GM21526 (cell line): ENCODE data around the gene IL1RAPL2.

Source experiments
- ATAC-seq: cut with Tn5 transposase; IDR thresholded peaks from one replicate; pipeline ENCODE4 v1.9.1; 2021; ENCODE audit warnings: moderate library complexity; ENCODE audit not compliant: unreplicated experiment, low FRiP score

IL1RAPL2 gene

GRCh38 chrX:105533951-105534350 lies 968.0 kb downstream of the IL1RAPL2 start:
- no peak for ATAC-seq

GRCh38 chrX:105543283-105543682 lies 977.3 kb downstream of the IL1RAPL2 start:
- ATAC-seq = no peak

- no peak for ATAC-seq
Observed at GRCh38 chrX:105550043-105550663, 984.2 kb downstream of the IL1RAPL2 start.

DNA sequence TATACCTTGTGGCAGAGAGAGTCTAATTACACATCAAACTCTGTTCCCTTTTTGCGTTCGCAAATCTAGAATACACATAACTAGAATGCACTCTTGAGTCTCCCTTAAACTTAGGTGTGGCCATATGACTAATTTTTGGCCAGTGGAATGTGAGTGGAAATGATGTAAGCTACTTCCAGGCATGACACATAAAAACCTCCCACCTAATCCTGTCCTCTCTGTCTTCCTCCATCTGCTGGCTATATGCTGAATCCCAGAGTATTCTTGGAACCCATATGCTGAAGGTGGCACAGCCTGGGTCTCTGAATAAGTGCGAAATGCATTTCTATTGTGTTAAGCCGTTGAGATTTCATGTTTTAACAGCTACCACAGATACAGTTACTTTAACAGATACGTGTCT lies 986.4 kb downstream of the IL1RAPL2 start:
- ATAC-seq = no peak

DNA sequence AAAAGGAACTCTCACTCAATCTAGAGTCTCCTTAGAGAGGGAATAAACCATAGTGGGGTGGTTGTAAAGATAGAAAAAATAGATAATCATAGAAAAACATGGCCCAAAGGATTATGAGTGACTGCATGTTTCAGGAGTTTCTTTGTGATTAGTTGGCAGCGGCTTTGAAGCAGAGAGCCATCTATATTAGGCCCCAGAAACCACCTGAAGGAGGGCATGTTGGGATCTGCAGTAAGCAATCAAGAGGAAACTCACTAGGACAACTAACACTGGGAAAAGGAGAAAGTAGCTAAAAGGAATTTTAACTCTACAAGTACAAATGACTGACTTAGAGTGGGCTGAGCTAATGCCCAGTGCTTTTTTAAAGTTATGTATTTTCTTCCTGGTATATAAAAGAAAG lies 987.1 kb downstream of the IL1RAPL2 start:
- ATAC-seq = no peak

DNA sequence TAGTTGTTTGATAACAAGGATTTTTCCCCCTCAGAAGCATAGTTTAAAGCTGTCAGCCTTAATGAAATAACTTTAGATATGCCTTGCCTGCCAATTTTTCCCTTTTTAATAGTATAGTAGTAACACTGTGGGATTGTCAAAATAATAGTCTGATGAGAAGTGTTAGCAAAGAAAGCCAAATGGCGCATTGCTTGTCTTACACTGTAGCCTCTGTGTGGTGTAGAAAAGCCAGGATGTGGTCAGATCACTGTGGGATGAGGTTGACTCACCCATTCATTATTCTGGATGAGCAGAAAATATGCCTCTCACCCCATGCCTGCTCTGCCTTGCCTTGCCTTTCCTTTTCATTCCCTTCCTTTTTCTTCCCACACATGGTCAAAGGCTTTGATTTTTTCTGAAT lies 998.5 kb downstream of the IL1RAPL2 start:
- no peak for ATAC-seq

GRCh38 chrX:105565856-105566255 lies 999.9 kb downstream of the IL1RAPL2 start:
- no peak for ATAC-seq

- ATAC-seq = no peak
Observed at GRCh38 chrX:105567082-105567481, 1001.1 kb downstream of the IL1RAPL2 start.

GRCh38 chrX:105608745-105609144 lies 1042.7 kb downstream of the IL1RAPL2 start:
- ATAC-seq = no peak

DNA sequence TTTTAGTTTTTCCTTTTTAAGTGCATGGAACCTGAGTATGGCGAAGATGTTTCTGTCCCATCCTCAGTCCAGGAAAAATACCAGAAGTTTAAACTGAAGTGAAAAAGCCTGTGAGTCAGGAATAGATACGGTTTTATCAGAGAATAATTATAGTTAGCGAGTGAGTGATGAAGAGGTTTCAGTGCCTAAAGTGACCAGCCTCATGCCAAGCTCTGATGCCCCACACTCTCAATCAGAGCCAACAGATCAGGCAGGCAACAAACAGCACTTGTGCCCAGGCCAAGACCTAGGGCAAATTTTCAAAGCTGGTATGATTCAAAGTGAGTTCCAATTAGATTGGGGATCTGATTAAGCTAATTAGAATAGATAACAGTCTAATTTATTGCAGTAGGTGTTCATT lies 1043.5 kb downstream of the IL1RAPL2 start:
- no peak for ATAC-seq

DNA sequence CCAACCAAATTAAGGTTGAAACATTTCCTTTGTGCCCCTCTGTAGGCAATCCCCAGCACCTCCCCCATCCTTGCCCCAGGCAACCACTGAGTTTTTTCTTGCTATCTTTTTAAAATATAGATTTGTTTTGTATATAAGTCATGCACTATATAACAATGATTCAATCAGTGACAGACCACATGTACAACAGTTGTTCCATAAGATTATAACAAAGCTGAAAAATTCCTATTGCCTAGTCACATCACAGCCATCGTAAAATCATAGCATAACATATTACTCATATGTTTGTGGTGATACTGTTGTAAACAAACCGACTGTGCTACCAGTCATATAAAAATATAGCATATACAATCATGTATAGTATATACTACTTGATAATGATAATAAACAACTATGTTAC lies 1044.4 kb downstream of the IL1RAPL2 start:
- no peak for ATAC-seq

DNA sequence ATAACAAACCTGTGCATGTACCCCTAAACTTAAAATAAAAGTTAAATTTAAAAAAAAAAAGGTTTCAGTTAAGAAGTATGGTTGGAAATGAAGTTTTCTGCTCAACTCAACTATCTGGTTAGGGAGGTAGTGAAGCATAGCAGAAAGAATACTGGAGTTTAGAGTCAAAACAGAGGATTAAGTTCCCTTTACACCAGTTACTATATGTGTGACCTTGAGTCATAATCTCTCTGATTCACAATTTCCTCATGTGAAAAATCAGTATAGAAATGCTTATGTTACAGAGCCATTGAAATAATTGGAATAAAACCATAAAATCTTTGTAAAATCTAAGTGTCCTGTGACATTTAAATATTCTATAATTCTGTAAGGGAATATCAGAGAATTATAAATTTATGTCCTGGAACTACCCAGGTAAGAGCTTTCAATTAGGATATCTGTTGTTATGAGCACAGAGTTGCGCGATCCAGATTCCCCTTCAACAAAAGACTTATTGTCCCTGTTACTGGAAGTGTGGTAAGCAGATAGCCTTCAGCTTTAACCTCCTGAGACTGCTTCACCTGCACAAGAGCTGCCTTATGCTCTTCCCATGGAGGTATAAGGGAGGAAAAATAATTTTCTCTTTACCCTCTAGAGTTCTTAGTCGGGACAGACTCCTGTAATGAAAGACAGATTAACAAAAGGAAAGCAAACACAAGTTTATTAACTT lies 1052.5 kb downstream of the IL1RAPL2 start:
- ATAC-seq = no peak

DNA sequence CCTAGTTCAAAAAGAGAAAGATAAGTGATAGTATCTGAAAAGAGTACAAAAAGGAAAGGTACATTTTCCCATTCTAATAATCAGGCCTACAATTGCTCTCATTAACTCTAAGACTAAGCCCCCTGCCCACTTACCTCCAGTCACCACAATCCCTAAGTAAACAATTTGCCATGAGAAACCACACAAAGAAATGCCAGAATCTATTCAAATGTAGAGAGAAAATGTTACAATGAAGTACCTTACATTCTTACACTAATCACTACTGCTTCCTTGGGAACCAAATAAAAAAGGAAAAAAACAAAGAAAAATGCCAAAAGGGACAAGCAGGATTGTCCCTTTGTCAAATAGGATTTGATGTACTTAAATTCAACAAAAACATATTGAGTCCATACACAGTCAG lies 1068.2 kb downstream of the IL1RAPL2 start:
- no peak for ATAC-seq

DNA sequence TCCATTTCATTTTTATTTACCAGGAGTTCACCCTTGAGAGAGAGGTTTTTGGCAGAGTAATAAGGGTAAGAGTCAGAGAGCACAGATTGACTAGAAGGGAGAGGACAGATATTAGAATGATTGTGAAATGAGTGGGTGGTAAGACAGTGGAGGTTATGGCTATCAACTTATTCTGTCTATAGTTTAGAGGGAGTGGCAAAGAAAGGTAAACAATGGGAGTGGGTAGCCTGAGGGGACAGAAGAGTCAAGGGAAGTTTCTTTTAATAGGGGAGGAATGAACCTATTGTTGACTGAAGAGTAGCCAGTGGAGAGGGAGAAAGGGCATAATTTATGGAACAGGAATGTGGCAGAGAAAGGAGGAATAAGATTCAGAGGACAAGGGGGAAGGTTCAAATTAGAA lies 1069.8 kb downstream of the IL1RAPL2 start:
- ATAC-seq = no peak

DNA sequence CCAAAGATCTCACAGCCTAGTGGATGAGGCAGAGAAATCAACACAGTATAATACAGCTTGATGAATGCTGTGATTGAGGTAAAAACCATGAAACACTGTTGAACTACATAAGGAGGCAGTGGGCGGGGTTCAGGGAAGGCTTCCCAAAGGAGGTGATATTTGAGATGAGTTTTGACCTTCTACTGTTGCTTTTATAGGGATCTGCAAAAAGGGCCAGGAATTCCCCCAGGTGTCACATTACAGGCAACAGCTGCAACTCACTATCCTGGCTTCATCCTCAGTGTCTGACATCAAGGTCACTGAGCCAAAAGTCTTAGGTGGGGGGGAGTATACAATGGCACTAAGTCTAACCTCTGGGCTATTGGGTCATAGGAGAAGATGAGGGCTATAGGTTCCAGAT lies 1070.7 kb downstream of the IL1RAPL2 start:
- no peak for ATAC-seq

DNA sequence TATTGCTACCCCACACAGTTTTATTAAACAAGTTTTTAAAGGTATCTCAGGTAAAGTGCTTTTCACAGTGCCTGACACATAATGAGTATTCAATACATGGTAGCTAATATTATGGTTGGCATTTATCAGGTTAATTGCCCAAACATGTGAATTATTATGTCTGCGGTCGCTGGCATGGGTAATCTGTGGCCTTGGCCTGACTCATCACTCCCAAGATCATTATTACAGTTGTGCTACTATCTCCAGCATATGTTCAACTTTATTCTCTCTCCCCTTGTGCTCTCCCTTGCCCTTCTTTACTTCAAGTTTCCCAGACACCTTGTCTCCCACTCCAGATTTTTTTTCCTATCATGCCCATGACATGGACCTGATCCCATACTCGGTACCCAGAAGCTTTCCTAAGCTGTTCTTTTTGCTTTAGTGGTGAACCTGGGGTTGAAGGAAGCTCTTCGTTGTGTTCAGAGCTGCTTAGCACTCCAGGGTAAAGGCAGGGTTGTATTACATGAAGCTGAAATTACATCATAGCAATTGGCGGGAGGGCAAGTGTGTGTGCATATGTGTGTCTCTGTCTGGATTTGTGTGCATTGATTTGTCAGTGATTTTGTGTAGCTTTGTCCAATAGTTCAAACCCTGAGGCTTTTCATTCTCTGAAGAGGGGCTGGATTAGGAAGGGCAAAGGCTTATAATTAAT lies 1079.8 kb downstream of the IL1RAPL2 start:
- no peak for ATAC-seq

GRCh38 chrX:105646592-105647372 lies 1080.8 kb downstream of the IL1RAPL2 start:
- no peak for ATAC-seq

GRCh38 chrX:105647749-105648148 lies 1081.8 kb downstream of the IL1RAPL2 start:
- no peak for ATAC-seq

DNA sequence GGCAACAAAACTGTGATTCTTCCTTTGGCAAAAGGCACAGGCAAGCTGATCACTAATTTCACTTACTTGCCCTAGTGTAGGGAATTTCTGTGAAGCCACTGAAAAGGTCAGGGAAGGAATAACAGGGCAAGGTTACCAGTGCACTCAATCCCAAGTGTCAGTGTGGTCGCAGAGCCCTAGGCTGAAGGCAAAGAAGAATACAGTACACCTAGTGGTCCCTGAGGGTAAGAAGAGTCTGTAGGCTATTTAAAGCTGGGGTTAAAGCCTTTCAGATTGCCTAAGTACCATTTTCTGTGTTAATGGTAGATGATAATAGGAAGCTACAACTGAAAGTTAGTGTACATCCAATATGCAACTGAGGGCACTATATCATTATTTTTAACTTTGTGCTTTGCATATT lies 1082.7 kb downstream of the IL1RAPL2 start:
- no peak for ATAC-seq

DNA sequence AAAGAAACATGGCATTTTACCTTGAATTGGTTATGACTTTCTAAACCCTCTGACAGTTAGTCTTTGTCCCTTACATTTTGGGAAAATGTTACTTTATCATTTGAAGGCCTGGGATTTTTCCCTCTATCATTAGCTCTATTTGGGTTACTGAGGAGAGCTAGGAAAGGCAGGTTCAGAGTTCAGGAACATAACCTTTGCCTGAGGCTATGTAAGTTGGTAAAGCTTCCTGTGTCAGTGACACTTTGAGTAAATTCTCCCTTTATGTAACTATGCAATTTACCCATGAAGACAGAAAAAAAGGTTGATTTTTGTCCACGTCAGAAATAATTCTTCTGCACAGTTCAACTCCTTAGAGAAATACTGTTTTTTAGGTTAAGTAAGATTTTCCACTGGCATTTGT lies 1084.6 kb downstream of the IL1RAPL2 start:
- ATAC-seq = no peak

- ATAC-seq = no peak
Observed at GRCh38 chrX:105650986-105651385, 1085.0 kb downstream of the IL1RAPL2 start.
